Amniotic epithelial cell (primary cell): Measurements from ENCODE around the gene ADIPOR2.
"Not testable (repeated sequence)": the region's sequence is repeated elsewhere in the genome, so short reads cannot be mapped to it uniquely, and the experiment has no call there.

Experiments used
- DNase-seq: peaks from one replicate; pipeline ENCODE4 v3.0.0-alpha.2; 2010; ENCODE audit warnings: low read depth

ADIPOR2 gene

GRCh38 chr12:1665366-1665765, 25.5 kb upstream of the ADIPOR2 start:
- no peak for DNase-seq

GRCh38 chr12:1666215-1666614, 24.7 kb upstream of the ADIPOR2 start:
- DNase-seq: no peak

DNA sequence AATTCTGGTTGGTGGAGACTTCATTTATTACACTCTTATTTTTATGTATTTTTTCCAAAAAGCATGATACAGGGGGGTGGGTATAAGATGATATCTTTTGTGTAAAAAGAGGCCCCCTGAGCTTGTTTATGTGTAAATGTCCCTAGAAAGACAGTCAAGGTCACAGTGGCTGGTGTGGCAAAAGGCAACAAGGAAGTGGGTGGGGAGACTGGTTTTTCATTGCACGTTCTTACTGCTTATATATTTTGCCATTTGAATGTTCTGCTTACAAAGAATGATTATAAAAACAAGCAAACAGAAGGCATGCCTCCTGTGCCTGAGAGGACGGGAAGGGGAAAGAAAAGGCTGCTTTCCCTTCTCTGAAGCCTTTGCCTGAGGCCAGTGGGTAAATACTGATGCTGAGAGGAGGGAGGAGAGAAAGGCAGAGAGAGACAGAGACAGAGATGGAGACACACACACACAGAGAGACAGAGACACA, 24.1 kb upstream of the ADIPOR2 start:
- no peak for DNase-seq

DNA sequence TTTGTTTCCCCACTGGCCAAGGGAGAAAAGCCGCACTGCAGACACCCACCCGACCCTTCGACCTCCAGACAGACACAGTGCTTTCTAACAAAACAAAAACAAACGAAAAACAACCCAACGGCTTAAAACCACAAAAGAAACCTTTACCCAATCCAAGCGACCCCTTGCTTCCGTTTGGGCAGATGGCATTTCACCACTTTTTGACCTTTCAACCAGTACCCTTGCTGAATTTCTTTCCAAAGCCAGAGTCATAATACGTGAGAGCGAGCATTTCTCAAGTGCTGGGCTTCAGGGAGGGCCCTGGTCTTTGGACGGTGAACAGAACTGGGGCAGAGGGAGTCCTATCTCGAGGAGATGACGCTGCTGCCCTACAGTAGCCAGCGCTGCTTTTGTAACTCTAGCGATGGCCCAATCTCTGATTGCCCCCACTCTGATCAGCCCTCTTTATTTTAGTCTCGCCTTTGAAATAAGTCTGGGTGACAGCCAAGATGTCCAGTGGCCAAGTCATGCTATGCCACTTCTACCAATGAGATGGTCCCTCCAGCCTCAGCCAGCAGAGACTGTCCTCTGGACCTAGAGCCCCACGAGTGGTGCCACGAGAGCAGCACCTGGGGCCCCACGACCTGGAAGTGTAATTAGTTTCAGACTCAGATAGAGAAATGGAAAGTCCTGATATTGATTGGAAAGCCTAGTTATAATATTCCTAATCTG, 21.9 kb upstream of the ADIPOR2 start:
- peak; percentile 27 for DNase-seq

DNA sequence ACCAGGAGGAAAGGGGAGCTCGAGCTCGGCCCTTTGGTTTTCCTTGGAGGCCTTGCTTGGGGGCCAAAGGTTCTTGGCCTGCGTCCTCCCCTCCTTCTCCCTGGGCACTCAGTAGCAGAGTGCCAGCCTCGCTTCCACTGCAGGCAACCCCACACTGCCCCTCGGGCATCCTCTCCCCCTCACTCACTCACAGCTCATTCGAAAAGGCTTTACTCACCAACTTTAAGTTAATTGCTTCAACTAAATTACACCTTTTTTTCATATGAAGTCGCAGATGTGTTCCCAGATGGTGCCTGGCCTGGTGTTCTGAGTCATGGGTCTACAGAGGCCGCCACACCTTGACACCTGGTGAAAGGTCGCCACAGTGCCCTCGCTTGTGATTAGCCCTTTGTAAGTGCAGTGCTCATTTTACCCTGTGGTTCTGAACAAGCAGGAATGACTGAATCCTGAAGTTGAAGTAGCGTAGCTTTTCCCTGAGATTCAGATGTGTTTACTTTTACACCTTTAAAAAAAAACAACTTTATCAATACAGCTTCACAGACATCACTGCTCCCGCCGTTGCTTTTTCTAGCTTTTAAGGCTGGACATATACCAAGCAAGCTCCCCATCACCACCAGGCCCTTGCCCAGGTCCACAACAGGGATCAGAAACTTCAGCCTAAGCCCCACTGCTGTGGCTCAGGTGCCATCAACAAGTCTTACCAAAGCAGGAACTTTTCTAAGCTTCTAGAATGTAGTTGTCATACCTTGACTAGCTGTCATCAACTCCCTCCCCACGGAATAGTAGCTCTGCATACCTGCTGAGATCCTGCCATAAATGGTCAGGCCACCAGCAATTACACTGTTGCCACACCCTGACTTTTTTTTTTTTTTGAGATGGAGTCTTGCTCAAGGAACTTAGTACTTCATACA, 20.3 kb upstream of the ADIPOR2 start:
- no peak for DNase-seq

DNA sequence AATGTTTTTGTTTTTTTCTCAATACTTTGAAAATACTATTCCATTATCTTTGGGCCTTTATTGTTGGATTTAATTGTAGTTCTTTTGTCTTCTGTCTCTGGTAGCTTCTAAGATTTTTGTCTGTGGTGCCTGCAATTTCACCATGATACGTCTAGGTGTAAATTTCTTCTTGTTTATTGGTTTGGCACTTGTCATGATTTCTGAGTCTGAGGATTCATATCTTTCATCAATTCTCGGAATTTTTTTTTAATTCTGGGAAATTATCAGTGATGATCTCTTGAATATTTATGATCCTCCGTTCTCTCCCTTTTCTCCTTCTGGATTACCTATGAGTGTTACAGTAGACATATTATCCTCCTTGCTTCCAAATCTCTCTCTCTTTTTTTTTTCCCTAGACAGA, 14.8 kb upstream of the ADIPOR2 start:
- no peak for DNase-seq

DNA sequence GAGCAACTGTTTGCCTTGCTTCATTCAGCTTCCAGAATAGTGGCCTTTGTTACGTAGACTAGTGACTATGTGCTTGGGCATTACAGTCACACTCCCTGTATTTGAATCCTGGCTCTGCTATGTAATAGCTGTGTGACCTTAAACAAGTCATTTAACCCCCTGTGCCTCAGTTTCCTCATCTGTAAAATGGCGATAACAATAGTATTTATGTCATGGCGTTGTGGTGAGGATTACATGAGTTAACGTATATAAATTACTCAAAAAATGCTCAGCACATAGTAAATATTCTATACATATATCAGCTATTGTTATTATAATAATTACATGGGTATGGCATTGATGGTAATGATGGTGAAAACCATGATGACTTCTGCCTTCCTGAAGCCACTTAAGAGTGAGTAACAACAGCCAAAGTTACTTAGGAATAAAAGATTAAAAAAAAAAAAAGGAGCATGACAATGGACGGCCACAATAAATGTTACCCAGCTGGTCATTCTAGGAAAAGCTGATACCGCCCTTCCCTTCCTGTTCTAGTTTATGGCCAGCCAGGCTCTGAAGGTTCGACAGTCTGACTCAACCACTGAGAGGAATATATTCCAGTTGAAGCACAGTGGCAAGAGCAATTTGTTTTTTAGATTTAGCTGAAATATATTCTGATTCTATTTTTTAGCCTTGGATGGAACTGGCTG, 9.9 kb upstream of the ADIPOR2 start:
- DNase-seq: no peak

DNA sequence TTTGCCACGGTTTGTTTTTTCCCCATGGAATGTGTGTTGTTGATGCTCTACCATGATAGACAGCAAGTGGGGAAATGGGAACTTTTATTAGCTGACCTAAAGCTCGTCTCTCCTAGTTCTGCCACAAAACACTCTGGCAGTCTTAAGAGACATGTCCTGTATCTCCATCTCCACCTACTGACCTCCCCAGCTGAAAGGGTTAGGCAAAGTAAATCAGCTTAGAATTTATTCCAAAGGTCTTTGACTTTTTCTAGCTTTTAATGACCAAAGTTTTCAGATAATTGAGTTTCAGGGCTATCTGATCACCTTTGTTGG, 9.4 kb upstream of the ADIPOR2 start:
- no peak for DNase-seq

DNA sequence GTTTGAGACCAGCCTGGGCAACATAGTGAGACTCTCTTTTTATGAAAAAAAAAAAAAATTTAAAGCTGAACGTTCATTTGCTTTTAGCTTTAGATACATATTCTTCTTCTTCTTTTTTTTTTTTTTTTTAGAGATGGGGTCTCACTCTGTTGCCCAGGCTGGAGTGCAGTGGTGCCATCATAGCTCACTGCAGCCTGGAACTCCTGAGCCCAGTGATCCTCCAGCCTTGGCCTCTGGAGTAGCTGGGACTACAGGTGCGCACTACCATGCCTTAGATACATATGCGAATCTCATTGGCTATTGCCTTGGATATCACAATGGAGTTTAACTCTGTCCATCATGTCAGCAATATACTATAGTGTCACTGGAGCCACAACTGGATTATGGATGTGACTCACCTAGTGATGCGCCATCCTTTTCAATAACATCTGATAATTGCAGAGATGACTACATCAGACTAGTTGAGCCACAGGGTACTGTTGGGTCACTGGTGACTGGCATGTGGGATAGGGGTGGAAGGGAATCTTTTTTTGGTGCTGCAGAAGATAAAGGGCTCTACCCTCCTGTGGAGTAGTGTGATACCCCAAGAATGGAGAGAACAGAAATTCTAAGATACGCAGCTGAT, 2.7 kb upstream of the ADIPOR2 start:
- no peak for DNase-seq

DNA sequence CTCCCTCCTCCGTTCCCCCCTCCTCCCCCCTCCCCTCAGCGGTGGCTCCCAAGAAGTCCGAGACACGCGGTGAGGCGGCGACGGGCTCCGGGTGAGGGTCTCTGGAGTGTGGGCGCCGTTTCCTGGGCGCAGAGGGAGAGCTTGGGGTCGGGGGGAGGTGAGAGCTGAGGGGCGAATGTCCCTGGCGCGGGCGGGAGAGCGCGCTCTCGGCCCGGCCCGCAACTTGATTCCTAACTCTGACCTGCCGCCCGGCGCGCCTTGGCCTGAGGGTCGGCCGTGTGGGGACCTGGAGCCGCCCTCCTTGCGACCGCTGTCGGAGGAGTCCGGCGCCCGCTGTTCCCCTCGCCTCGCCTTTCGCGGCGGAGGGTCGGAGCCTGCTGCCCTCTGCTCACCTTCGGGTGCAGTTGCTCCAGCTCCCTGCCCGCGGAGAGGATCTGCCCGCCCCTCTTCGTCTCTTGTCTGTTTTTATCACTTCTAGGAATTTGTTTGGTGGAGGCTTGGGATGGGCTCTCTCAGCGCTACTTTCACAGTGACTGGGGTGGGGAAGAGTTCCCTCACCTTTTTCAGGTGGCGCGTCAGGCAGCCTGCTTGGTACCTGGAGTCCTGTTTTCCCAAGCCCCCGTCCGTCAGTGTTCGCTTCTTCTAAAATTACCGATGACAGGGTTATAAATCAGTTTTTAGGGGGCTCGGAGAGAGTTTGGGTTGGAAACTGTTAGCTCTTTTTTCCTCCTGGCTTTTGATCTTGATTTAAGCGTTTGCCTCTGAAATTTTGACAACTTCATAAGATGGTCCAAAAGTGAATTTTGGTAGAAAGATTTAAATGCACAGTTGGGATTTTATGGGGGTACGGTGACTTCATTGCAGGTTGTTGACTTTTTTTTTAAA, 495 bp downstream of the ADIPOR2 start:
- DNase-seq: peak; percentile 15

GRCh38 chr12:1692226-1692625, 1.4 kb downstream of the ADIPOR2 start:
- no peak for DNase-seq

DNA sequence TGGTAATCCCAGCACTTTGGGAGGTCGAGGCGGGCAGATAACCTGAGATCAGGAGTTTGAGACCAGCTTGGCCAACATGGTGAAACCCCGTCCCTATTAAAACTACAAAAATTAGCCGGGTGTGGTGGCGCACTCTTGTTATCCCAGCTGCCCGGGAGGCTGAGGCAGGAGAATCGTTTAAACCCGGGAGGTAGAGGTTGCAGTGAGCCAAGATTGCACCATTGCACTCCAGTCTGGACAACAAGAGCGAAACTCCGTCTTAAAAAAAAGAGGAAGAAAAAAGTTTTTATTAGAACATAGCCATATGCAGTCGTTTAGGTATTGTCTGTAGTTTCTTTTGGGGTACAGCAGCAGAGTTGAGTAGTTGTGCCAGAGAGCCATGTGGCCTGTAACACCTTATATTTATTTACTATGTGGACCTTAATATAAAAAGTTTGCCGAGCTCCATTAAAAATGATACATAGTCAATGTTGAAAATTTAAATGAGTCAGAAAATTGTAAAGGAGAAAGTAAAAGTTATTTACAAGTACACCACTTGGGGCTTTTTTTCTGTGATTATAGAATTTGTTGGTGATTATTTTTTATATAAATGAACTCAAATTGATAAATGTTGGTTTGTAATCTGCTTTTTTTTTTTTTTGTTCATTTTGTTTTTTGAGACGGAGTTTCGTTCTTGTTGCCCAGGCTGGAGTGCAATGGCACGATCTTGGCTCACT, 2.2 kb downstream of the ADIPOR2 start:
- no peak for DNase-seq

- not testable (repeated sequence) for DNase-seq
Observed at GRCh38 chr12:1695097-1695496, 4.2 kb downstream of the ADIPOR2 start.

DNA sequence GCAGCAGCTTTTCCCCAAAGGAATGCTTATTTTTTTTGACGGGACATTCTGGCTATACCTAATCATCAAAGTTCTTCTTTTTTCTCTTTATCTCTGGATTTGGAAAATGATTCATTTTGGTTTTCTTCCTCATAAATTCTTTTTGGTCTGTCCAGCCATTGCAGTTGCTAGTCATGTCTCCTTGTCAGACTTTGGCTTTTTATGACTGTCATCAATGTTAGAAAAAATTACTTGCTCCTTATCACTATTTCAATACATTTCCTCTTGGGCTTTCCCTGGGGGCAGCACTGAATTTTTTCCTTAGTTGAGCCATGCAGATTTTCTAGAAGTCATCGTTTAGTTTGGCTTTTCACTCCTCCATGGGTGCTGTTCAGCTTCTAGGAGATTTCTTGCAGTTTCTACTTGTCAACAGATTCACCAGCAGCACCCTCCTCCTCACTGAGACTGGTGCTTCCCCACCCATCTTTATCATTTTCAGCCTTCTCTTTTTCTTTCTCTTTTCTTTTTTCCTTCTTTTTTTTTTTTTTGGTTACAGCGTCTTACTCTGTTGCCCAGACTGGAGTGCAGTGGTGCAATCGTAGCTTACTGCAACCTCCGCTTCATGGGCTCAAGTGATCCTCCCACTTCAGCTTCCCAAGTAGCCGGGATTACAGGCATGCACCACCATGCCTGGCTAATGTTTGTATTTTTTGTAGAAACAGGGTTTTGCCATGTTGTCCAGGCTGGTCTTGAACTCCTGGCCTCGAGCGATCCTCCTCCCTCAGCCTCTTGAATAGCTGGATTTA, 5.2 kb downstream of the ADIPOR2 start:
- DNase-seq: peak; percentile 23

DNA sequence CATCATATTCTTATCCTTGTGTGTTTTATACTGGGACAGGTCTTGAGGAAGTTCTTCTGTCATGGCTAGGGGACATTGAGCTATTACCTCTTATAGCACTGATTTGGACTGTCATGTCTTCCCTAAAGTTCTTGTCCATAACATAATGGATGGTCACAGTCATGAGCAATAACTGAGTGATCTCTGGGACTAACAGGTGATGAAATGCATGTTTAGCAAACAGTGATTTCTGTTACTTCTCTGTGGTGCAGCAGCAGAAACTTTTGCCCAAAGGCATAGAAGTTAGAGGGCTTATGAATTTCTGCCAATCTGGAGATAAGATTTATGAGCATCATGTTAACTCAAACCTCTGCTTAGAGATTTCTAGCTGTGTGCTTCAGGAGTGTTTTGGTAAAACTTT, 5.9 kb downstream of the ADIPOR2 start:
- no peak for DNase-seq

- no peak for DNase-seq
Observed at GRCh38 chr12:1697271-1697670, 6.4 kb downstream of the ADIPOR2 start.

DNA sequence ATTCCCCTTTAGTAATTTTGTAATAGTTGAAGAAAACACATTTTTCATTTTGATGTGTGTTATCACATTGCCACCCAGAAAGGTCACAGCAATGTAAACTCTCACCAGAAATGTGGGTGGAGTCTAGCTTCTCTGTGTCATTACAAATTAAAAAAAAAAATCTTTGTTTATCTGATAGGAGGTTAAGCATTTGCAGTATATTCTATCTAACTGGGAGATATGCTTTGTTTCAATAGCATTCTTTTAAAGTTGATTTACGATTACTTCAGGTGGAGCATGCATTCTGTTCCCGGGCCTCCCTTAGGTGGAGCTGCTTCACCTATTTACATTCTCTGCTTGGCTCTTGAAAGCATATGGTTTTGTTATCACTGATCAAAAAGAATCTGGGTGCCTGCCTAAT, 7.8 kb downstream of the ADIPOR2 start:
- peak; percentile 15 for DNase-seq

GRCh38 chr12:1702713-1703112, 11.8 kb downstream of the ADIPOR2 start:
- peak; percentile 17 for DNase-seq

- no peak for DNase-seq
Observed at GRCh38 chr12:1703771-1704722, 13.2 kb downstream of the ADIPOR2 start.
